ENCODE data around the gene HIPK1.
"Not testable (repeated sequence)": the region's sequence is repeated elsewhere in the genome, so short reads cannot be mapped to it uniquely, and the experiment has no call there.

The HIPK1 gene

GRCh38 chr1:114011796-114012195, 82.7 kb downstream of the HIPK1 start:
- no peak for DNase-seq (ENCODE audit: low spot score)

- DNase-seq (ENCODE audit: low spot score), result no peak
Measured at GRCh38 chr1:114015075-114015474, 86.0 kb downstream of the HIPK1 start.

GRCh38 chr1:114019724-114020123, 90.6 kb downstream of the HIPK1 start:
- not testable (repeated sequence) for DNase-seq (ENCODE audit: low spot score)

- DNase-seq (ENCODE audit: low spot score), result no peak
Measured at GRCh38 chr1:114021665-114022099, 92.6 kb downstream of the HIPK1 start.

- DNase-seq (ENCODE audit: low spot score), result no peak
Measured at GRCh38 chr1:114022877-114023276, 93.8 kb downstream of the HIPK1 start.

- no peak for DNase-seq (ENCODE audit: low spot score)
Measured at GRCh38 chr1:114023377-114023776, 94.3 kb downstream of the HIPK1 start.

GRCh38 chr1:114024049-114024448, 94.9 kb downstream of the HIPK1 start:
- no peak for DNase-seq (ENCODE audit: low spot score)

GRCh38 chr1:114025609-114026401, 96.7 kb downstream of the HIPK1 start:
- DNase-seq (ENCODE audit: low spot score), result no peak

- DNase-seq (ENCODE audit: low spot score), result no peak
Measured at GRCh38 chr1:114026797-114027196, 97.7 kb downstream of the HIPK1 start.

Data from cerebellar cortex (tissue), 1 donor.